Right cardiac atrium (tissue), 5 donors: ENCODE results near the gene SCML1. TPM values are rescaled to one million over a fixed set of nuclear protein-coding genes. Genes with fewer than 3 reads are reported as not detected.
"Not testable (repeated sequence)": the region's sequence is repeated elsewhere in the genome, so short reads cannot be mapped to it uniquely, and the experiment has no call there.

Experiments used
- ATAC-seq, 2 donors: fragments of 200-7000 bp; cut with Tn5 transposase; one replicate each; pipeline versions ENCODE4 v1.8.0 to v1.9.1; 2020; ENCODE audit warnings: moderate library complexity in 2 of 2, mild to moderate bottlenecking in 1 of 2
- DNase-seq, 3 donors: peaks; one replicate each; pipeline ENCODE4 v3.0.0-alpha.2; 2020
- H3K27ac ChIP-seq: one replicate; pipeline ENCODE4 v1.5.1; 2013; ENCODE audit warnings: mild to moderate bottlenecking, low read length, control low read depth, moderate library complexity
- H3K27me3 ChIP-seq: one replicate; pipeline ENCODE4 v1.6.1; 2013; ENCODE audit not compliant: control insufficient read depth, insufficient read depth
- H3K4me1 ChIP-seq: one replicate; pipeline ENCODE4 v1.6.1; 2013; ENCODE audit warnings: low read length; ENCODE audit not compliant: control insufficient read depth, insufficient read depth
- H3K4me3 ChIP-seq: one replicate; pipeline ENCODE4 v1.5.1; 2013; ENCODE audit warnings: low read length, control low read depth
- H3K9me3 ChIP-seq: one replicate; pipeline ENCODE4 v1.6.1; 2013; ENCODE audit warnings: low read length; ENCODE audit not compliant: control insufficient read depth
- WGBS: extraction: QIAGEN DNeasy Blood & Tissue Kit; methylation state at CpG from one replicate; pipeline ENCODE4 v1.1.7; 2013; 5-methylcytosine and 5-hydroxymethylcytosine counted together
- intact Hi-C, 4 donors: fragments of 100-400 bp; cut with DNase I; formaldehyde crosslinking; loops; one replicate each; pipeline versions ENCODE4 v1.11.0 to v1.14.0; 2022 to 2023
- polyA plus RNA-seq: library from polyadenylated mRNA; stranded (reverse); fragments of 200-250 nt; gene quantifications from one replicate; pipeline ENCODE4 v1.2.3, GENCODE V29; 2013
- total RNA-seq, 4 donors: library from RNA; stranded (reverse); fragmentation: NEBNext Ultra II Directional; extraction: Animal tissue kit (Norgen Biotek cat#: 25700); gene quantifications; one replicate each; pipeline ENCODE4 v1.2.1, GENCODE V29; 2021
- donor health status: healthy with polysubstance abuse.
- donor health status: DM: no; HTN: yes; CAD: no.
- donor health status: DM: no; HTN: no; CAD: no.
- donor health status: DM: no; HTN: yes; CAD: no; lungs with severe emphysema.
- donor health status: DM: yes; HTN: yes; CAD: no.

SCML1 gene
- total and polyA plus RNA-seq, 5 donors: 6.6 to 9.1 (median 7.4) TPM

GRCh38 chrX:17768997-17769396, 31.7 kb downstream of the SCML1 start:
- Histone ChIP-seq H3K4me3 (no peak overlapping the region), H3K27ac (no peak overlapping the region), H3K27me3 (no peaks in the 10 kb centered on the region), H3K4me1 (no peaks in the 10 kb centered on the region), H3K9me3 (no peaks in the 10 kb centered on the region)
- ATAC-seq (no peak), DNase-seq (no peak)
- 79% methylated on average over 5 of the region's 5 CpGs for WGBS
- intact Hi-C loops: no loop called here

- no peak overlapping the region for H3K27ac ChIP-seq
- no peaks in the 10 kb centered on the region for H3K27me3 ChIP-seq
- ATAC-seq (no peak), DNase-seq (no peak)
- no peaks in the 10 kb centered on the region for H3K9me3 ChIP-seq
- intact Hi-C loops: no loop called here
- H3K4me3 ChIP-seq: no peak overlapping the region
- H3K4me1 ChIP-seq: no peaks in the 10 kb centered on the region
- 62% methylated on average over 3 of the region's 3 CpGs for WGBS
Observed at GRCh38 chrX:17769701-17770269, 32.5 kb downstream of the SCML1 start.

- 75% methylated on average over 8 of the region's 8 CpGs for WGBS
- H3K4me3 ChIP-seq: no peak overlapping the region
- H3K27ac ChIP-seq: no peak overlapping the region
- no peaks in the 10 kb centered on the region for H3K9me3 ChIP-seq
- H3K4me1 ChIP-seq: no peaks in the 10 kb centered on the region
- H3K27me3 ChIP-seq: no peaks in the 10 kb centered on the region
- DNase-seq (no peak), ATAC-seq (no peak)
- intact Hi-C loops: no loop called here
Observed at GRCh38 chrX:17773221-17773876, 36.1 kb downstream of the SCML1 start.

- no peak overlapping the region for H3K4me3 ChIP-seq
- H3K4me1 ChIP-seq: no peaks in the 10 kb centered on the region
- intact Hi-C loops: no loop called here
- no peak overlapping the region for H3K27ac ChIP-seq
- ATAC-seq (no peak), DNase-seq (no peak)
- no peaks in the 10 kb centered on the region for H3K27me3 ChIP-seq
- WGBS: 88% methylated on average over 1 of the region's 1 CpG
- no peaks in the 10 kb centered on the region for H3K9me3 ChIP-seq
Observed at GRCh38 chrX:17774053-17774452, 36.8 kb downstream of the SCML1 start.

GRCh38 chrX:17778997-17779396, 41.7 kb downstream of the SCML1 start:
- Histone ChIP-seq H3K4me3 (no peak overlapping the region), H3K4me1 (no peaks in the 10 kb centered on the region), H3K9me3 (no peaks in the 10 kb centered on the region), H3K27ac (no peak overlapping the region), H3K27me3 (no peaks in the 10 kb centered on the region)
- intact Hi-C loops: no loop called here
- WGBS: 36% methylated on average over 2 of the region's 2 CpGs
- DNase-seq (no peak), ATAC-seq (no peak)

- ATAC-seq: no peak
Observed at GRCh38 chrX:17779434-17779833, 42.1 kb downstream of the SCML1 start.

GRCh38 chrX:17786554-17787347, 49.5 kb downstream of the SCML1 start:
- ATAC-seq, H3K27ac ChIP-seq, H3K4me3 ChIP-seq, H3K4me1 ChIP-seq, H3K9me3 ChIP-seq, DNase-seq, H3K27me3 ChIP-seq: not testable (repeated sequence)
- 63% methylated on average over 26 of the region's 31 CpGs for WGBS
- intact Hi-C loops: loop anchor here in 1 of 4 donors (5.0 kb wide), 1 partner anchor 426 kb away; no protein-coding TSS in a partner anchor

More at GRCh38 chrX:17779434-17779833, 42.1 kb downstream of the SCML1 start:
- 88% methylated on average over 4 of the region's 4 CpGs for WGBS
- intact Hi-C loops: no loop called here
- no peaks in the 10 kb centered on the region for H3K27me3 ChIP-seq
- DNase-seq: no peak
- H3K27ac ChIP-seq: no peak overlapping the region
- H3K4me3 ChIP-seq: no peak overlapping the region
- H3K4me1 ChIP-seq: no peaks in the 10 kb centered on the region
- H3K9me3 ChIP-seq: no peaks in the 10 kb centered on the region

GRCh38 chrX:17787557-17787956, 50.3 kb downstream of the SCML1 start:
- Histone ChIP-seq H3K27me3 (no peaks in the 10 kb centered on the region), H3K4me1 (peaks cover 1% of the 10 kb centered on the region), H3K9me3 (no peaks in the 10 kb centered on the region), H3K27ac (no peak overlapping the region), H3K4me3 (no peak overlapping the region)
- intact Hi-C loops: loop anchor here in 1 of 4 donors (5.0 kb wide), 1 partner anchor 425 kb away; no protein-coding TSS in a partner anchor
- DNase-seq: no peak
- 93% methylated on average over 11 of the region's 11 CpGs for WGBS
- ATAC-seq: peak in 1 of 2 donors; percentile 28

GRCh38 chrX:17788439-17788838, 51.1 kb downstream of the SCML1 start:
- Histone ChIP-seq H3K9me3 (no peaks in the 10 kb centered on the region), H3K4me3 (no peak overlapping the region), H3K27ac (no peak overlapping the region), H3K27me3 (no peaks in the 10 kb centered on the region), H3K4me1 (peaks cover 2% of the 10 kb centered on the region)
- intact Hi-C loops: loop anchor here in 1 of 4 donors (5.0 kb wide), 1 partner anchor 424 kb away; no protein-coding TSS in a partner anchor
- DNase-seq (peak in 2 of 3 donors; percentile 60 to 63), ATAC-seq (peak; percentile 62 to 82)
- 3% methylated on average over 4 of the region's 4 CpGs for WGBS

- ATAC-seq (peak in 1 of 2 donors; percentile 34), DNase-seq (no peak)
- intact Hi-C loops: loop anchor here in 1 of 4 donors (5.0 kb wide), 1 partner anchor 423 kb away; no protein-coding TSS in a partner anchor
- Histone ChIP-seq H3K27ac (no peak overlapping the region), H3K9me3 (no peaks in the 10 kb centered on the region), H3K4me1 (peaks cover 2% of the 10 kb centered on the region), H3K4me3 (no peak overlapping the region), H3K27me3 (no peaks in the 10 kb centered on the region)
- WGBS: 76% methylated on average over 8 of the region's 8 CpGs
Observed at GRCh38 chrX:17788956-17789562, 51.8 kb downstream of the SCML1 start.
